GM12878 (cell line): ENCODE measurements around the gene GRIK3. TPM values are rescaled to one million over a fixed set of nuclear protein-coding genes. Genes with fewer than 3 reads are reported as not detected.

Experiments
- ATF7 ChIP-seq: fragments of 450-650 bp; IDR thresholded peaks from 2 replicates; pipeline ENCODE4 v1.6.1; 2016; ENCODE audit warnings: low read depth, mild to moderate bottlenecking
- CHD1 ChIP-seq: IDR thresholded peaks from 2 replicates; pipeline ENCODE4 v1.6.1; 2012; ENCODE audit warnings: low read depth, low read length, improper control_type of control experiment
- CUX1 ChIP-seq: IDR thresholded peaks from 2 replicates; pipeline ENCODE4 v1.6.1; 2012; ENCODE audit warnings: improper control_type of control experiment, low read depth, low read length; ENCODE audit not compliant: insufficient replicate concordance
- FOXK2 ChIP-seq: fragments of 450-650 bp; IDR thresholded peaks from 2 replicates; pipeline ENCODE4 v1.6.1; 2017; ENCODE audit warnings: mild to moderate bottlenecking, moderate library complexity
- HSF1 ChIP-seq: fragments of 150-350 bp; IDR thresholded peaks from 2 replicates; pipeline ENCODE4 v1.6.1; 2014; ENCODE audit warnings: mild to moderate bottlenecking, low read depth, low read length
- MYC ChIP-seq: IDR thresholded peaks from 2 replicates; pipeline ENCODE4 v1.6.1; 2011; ENCODE audit warnings: mild to moderate bottlenecking, low read length, moderate library complexity, inconsistent platforms; ENCODE audit not compliant: insufficient read depth, insufficient replicate concordance, insufficient read length, severe bottlenecking
- NFYA ChIP-seq: IDR thresholded peaks from 2 replicates; pipeline ENCODE4 v1.6.1; 2011; ENCODE audit warnings: low read depth, mild to moderate bottlenecking, low read length, improper control_type of control experiment, borderline replicate concordance
- NKRF ChIP-seq: fragments of 450-650 bp; conservative IDR thresholded peaks from 2 replicates; pipeline ENCODE4 v1.6.1; 2017; ENCODE audit warnings: mild to moderate bottlenecking, moderate library complexity
- SMC3 ChIP-seq: IDR thresholded peaks from 2 replicates; pipeline ENCODE4 v1.6.1; 2011; ENCODE audit warnings: low read length, improper control_type of control experiment, borderline replicate concordance
- STAT1 ChIP-seq: fragments of 450-650 bp; conservative IDR thresholded peaks from 2 replicates; pipeline ENCODE4 v1.6.1; 2014; ENCODE audit warnings: antibody characterized with exemption, mild to moderate bottlenecking
- ZSCAN29 ChIP-seq: fragments of 450-650 bp; IDR thresholded peaks from 2 replicates; pipeline ENCODE4 v1.6.1; 2017; ENCODE audit warnings: mild to moderate bottlenecking, moderate library complexity
- polyA plus RNA-seq, 11 experiments: library from polyadenylated mRNA; depleted of rRNA in 4 of 11; unstranded in 6 of 11; stranded (reverse) in 5 of 11; fragments of >200 nt; fragmentation: Nextera tagmentation in 4 of 11; fragmentation: Illumina TruSeq in 1 of 11; extraction: Ambion mirVana in 4 of 11; extraction: Trizol in 1 of 11; gene quantifications; 1 replicate in 1 of 11; 2 replicates in 10 of 11; pipeline versions ENCODE4 v1.2.1 to v1.2.3, GENCODE V29; 2011 to 2016; ENCODE audit warnings: inconsistent platforms in 2 of 11, missing spikeins in 2 of 11, low read depth in 1 of 11
- total RNA-seq, 4 experiments: library from RNA; depleted of rRNA in 3 of 4; stranded (reverse); fragments of >200 nt in 3 of 4; fragmentation: Illumina TruSeq in 1 of 4; extraction: Trizol in 1 of 4; gene quantifications; 2 replicates each; pipeline versions ENCODE4 v1.2.1 to v1.2.3, GENCODE V29; 2013 to 2021

GRIK3 gene
- total and polyA plus RNA-seq, 10 of the 15 experiments (the other 5 are each of a cell fraction or from before 2014, with no cell fraction given) = not detected

- TF ChIP-seq ZSCAN29 = no peak
- no peak for TF ChIP-seq CHD1
- TF ChIP-seq NKRF = no peak
- TF ChIP-seq STAT1 = no peak
- no peak for TF ChIP-seq ATF7
- TF ChIP-seq SMC3 = no peak
- TF ChIP-seq NFYA = no peak
- TF ChIP-seq HSF1 = no peak
- no peak for TF ChIP-seq MYC
- TF ChIP-seq FOXK2 = no peak
- no peak for TF ChIP-seq CUX1
These were observed 240.9 kb downstream of the GRIK3 start (continued) for GRCh38 chr1:36793452-36793851.
